ENCODE data around the gene NEURL1.

NEURL1 gene

DNA sequence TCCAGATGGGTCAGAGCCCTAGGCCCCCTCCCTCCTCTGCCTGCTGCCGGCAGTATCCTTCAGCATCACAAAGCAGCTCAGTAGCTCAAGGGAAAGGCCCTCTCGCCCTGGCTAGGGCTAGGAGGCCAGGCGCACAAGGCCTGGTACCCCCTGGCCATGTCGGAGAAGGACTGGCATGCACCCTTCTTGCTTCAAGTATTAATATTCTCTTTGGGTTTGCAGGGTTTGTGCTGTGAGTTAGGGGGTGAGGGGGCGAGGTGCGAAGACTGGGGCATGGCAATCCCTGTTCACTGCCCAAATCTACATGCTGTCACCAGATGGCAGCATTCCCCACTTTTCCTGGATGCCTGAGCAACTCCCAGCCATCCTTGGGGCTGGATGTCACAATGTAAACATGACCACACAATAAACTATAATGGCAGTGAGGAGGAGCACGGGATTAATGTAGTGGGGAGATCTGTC, 105.2 kb downstream of the NEURL1 start:
- Histone ChIP-seq H3K27ac (ENCODE audit: low read length, poor library complexity, severe bottlenecking) (no peak overlapping the region), H2BK120ac (ENCODE audit: low read depth, low read length) (no peak overlapping the region), H3K36me3 (ENCODE audit: control insufficient read depth in 1 of 2, insufficient read depth in 2 of 2, low read depth in 1 of 2, low read length in 2 of 2) (peaks cover 23 to 49% of the 10 kb centered on the region in 2 experiments), H3K4ac (ENCODE audit: low read depth in 1 of 2, low read length in 2 of 2) (no peak overlapping the region), H4K91ac (ENCODE audit: low read length) (no peak overlapping the region), H2BK12ac (ENCODE audit: low read length in 2 of 2) (no peak overlapping the region), H2AFZ (ENCODE audit: low read depth, low read length) (no peak overlapping the region), H3K9ac (ENCODE audit: low read length) (no peak overlapping the region), H3K14ac (ENCODE audit: low read length in 2 of 2) (no peak overlapping the region), H3K9me3 (ENCODE audit: control insufficient read depth, low read length) (no peaks in the 10 kb centered on the region), H3K4me1 (ENCODE audit: control insufficient read depth, insufficient read depth, low read depth, low read length) (no peaks in the 10 kb centered on the region), H2AK5ac (ENCODE audit: low read length, severe bottlenecking) (no peak overlapping the region), H3K27me3 (ENCODE audit: control insufficient read depth in 1 of 2, insufficient read depth in 1 of 2, low read length in 2 of 2) (peaks cover 0 to 27% of the 10 kb centered on the region in 2 experiments), H3K4me3 (ENCODE audit: insufficient read depth in 1 of 2, low read depth in 1 of 2, low read length in 2 of 2) (no peak overlapping the region), H4K8ac (ENCODE audit: low read length) (no peak overlapping the region), H3K79me1 (replicated peaks; ENCODE audit: low read length, poor library complexity, severe bottlenecking) (no peaks in the 10 kb centered on the region), H3K18ac (ENCODE audit: low read depth in 1 of 2, low read length in 2 of 2) (no peak overlapping the region), H3K4me2 (ENCODE audit: low read length, poor library complexity, severe bottlenecking) (no peak overlapping the region), H2BK15ac (ENCODE audit: low read depth, poor library complexity, severe bottlenecking) (no peak overlapping the region), H3K23ac (ENCODE audit: low read length in 2 of 2) (no peak overlapping the region), H2BK5ac (ENCODE audit: low read depth, low read length, poor library complexity, severe bottlenecking) (no peak overlapping the region)
- WGBS: 70% methylated on average over 6 of the region's 7 CpGs
- peak; percentile 88 for DNase-seq

DNA sequence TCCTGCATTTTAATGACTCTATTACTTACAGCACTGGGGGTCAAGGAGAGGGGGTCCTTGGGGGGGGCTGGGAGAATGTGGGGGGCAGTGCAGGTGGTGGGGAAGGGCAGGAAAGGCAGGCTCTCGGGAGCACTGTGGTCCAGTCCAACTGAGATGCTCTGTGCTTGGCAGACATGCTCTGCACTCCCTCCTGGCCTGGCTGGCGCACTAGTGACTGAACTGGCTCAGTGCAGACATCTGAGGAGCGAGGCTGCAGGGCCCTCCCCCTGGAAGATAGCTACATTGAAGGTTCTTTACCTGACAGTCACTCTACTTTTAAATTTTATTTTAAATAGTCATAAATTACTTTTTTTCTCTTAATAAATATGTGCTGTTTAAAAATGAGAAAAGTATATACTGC, 105.7 kb downstream of the NEURL1 start:
- Histone ChIP-seq H2AFZ (ENCODE audit: low read depth, low read length) (no peak overlapping the region), H3K4me2 (ENCODE audit: low read length, poor library complexity, severe bottlenecking) (no peak overlapping the region), H3K23ac (ENCODE audit: low read length in 2 of 2) (no peak overlapping the region), H3K27me3 (ENCODE audit: control insufficient read depth in 1 of 2, insufficient read depth in 1 of 2, low read length in 2 of 2) (peaks cover 0 to 27% of the 10 kb centered on the region in 2 experiments), H3K4me3 (ENCODE audit: insufficient read depth in 1 of 2, low read depth in 1 of 2, low read length in 2 of 2) (no peak overlapping the region), H3K9me3 (ENCODE audit: control insufficient read depth, low read length) (no peaks in the 10 kb centered on the region), H3K14ac (ENCODE audit: low read length in 2 of 2) (no peak overlapping the region), H3K36me3 (ENCODE audit: control insufficient read depth in 1 of 2, insufficient read depth in 2 of 2, low read depth in 1 of 2, low read length in 2 of 2) (peaks cover 23 to 54% of the 10 kb centered on the region in 2 experiments), H2BK5ac (ENCODE audit: low read depth, low read length, poor library complexity, severe bottlenecking) (no peak overlapping the region), H3K4me1 (ENCODE audit: control insufficient read depth, insufficient read depth, low read depth, low read length) (no peaks in the 10 kb centered on the region), H2BK12ac (ENCODE audit: low read length in 2 of 2) (no peak overlapping the region), H2BK15ac (ENCODE audit: low read depth, poor library complexity, severe bottlenecking) (no peak overlapping the region), H4K8ac (ENCODE audit: low read length) (no peak overlapping the region), H2AK5ac (ENCODE audit: low read length, severe bottlenecking) (no peak overlapping the region), H3K79me1 (replicated peaks; ENCODE audit: low read length, poor library complexity, severe bottlenecking) (no peaks in the 10 kb centered on the region), H4K91ac (ENCODE audit: low read length) (no peak overlapping the region), H3K4ac (ENCODE audit: low read depth in 1 of 2, low read length in 2 of 2) (no peak overlapping the region), H3K27ac (ENCODE audit: low read length, poor library complexity, severe bottlenecking) (no peak overlapping the region), H3K9ac (ENCODE audit: low read length) (no peak overlapping the region), H2BK120ac (ENCODE audit: low read depth, low read length) (no peak overlapping the region), H3K18ac (ENCODE audit: low read depth in 1 of 2, low read length in 2 of 2) (no peak overlapping the region)
- 66% methylated on average over 2 of the region's 3 CpGs for WGBS
- DNase-seq: no peak

DNA sequence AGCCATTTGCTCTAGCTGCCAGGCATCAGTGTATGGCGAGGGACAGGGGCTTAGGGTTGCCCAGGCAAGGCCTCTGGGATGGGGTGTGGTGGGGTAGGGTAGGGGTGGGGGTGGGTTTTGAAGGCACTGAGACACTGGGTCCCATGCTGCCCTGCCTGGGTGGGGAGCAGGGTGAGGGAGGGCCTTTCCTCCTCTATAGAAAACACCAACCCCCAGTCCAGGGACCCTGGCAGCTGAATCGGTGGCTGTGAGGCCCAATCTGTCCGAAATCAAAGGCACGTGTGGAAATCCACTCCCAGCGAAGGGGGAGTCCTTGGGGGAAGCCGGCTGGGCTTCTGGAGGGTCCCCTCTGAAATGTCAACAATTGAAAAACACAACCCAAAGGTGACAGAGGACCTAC, 106.4 kb downstream of the NEURL1 start:
- no peak overlapping the region for H3K4ac ChIP-seq (ENCODE audit: low read depth in 1 of 2, low read length in 2 of 2)
- no peaks in the 10 kb centered on the region for H3K9me3 ChIP-seq (ENCODE audit: control insufficient read depth, low read length)
- H2BK12ac ChIP-seq (ENCODE audit: low read length in 2 of 2): no peak overlapping the region
- H3K14ac ChIP-seq (ENCODE audit: low read length in 2 of 2): no peak overlapping the region
- WGBS: 90% methylated on average over 6 of the region's 6 CpGs
- no peaks in the 10 kb centered on the region for H3K79me1 ChIP-seq (replicated peaks; ENCODE audit: low read length, poor library complexity, severe bottlenecking)
- H3K36me3 ChIP-seq (ENCODE audit: control insufficient read depth in 1 of 2, insufficient read depth in 2 of 2, low read depth in 1 of 2, low read length in 2 of 2): peaks cover 24 to 59% of the 10 kb centered on the region in 2 experiments
- H2BK15ac ChIP-seq (ENCODE audit: low read depth, poor library complexity, severe bottlenecking): no peak overlapping the region
- H3K23ac ChIP-seq (ENCODE audit: low read length in 2 of 2): no peak overlapping the region
- H3K18ac ChIP-seq (ENCODE audit: low read depth in 1 of 2, low read length in 2 of 2): no peak overlapping the region
- H3K27me3 ChIP-seq (ENCODE audit: control insufficient read depth in 1 of 2, insufficient read depth in 1 of 2, low read length in 2 of 2): peaks cover 0 to 24% of the 10 kb centered on the region in 2 experiments
- no peaks in the 10 kb centered on the region for H3K4me1 ChIP-seq (ENCODE audit: control insufficient read depth, insufficient read depth, low read depth, low read length)
- H3K9ac ChIP-seq (ENCODE audit: low read length): peak overlapping the region; percentile 19
- no peak for DNase-seq
- no peak overlapping the region for H2AFZ ChIP-seq (ENCODE audit: low read depth, low read length)
- no peak overlapping the region for H3K4me2 ChIP-seq (ENCODE audit: low read length, poor library complexity, severe bottlenecking)
- H2BK120ac ChIP-seq (ENCODE audit: low read depth, low read length): no peak overlapping the region
- H4K8ac ChIP-seq (ENCODE audit: low read length): no peak overlapping the region
- H3K4me3 ChIP-seq (ENCODE audit: insufficient read depth in 1 of 2, low read depth in 1 of 2, low read length in 2 of 2): no peak overlapping the region
- H2BK5ac ChIP-seq (ENCODE audit: low read depth, low read length, poor library complexity, severe bottlenecking): no peak overlapping the region
- H2AK5ac ChIP-seq (ENCODE audit: low read length, severe bottlenecking): no peak overlapping the region
- H4K91ac ChIP-seq (ENCODE audit: low read length): no peak overlapping the region
- no peak overlapping the region for H3K27ac ChIP-seq (ENCODE audit: low read length, poor library complexity, severe bottlenecking)

DNA sequence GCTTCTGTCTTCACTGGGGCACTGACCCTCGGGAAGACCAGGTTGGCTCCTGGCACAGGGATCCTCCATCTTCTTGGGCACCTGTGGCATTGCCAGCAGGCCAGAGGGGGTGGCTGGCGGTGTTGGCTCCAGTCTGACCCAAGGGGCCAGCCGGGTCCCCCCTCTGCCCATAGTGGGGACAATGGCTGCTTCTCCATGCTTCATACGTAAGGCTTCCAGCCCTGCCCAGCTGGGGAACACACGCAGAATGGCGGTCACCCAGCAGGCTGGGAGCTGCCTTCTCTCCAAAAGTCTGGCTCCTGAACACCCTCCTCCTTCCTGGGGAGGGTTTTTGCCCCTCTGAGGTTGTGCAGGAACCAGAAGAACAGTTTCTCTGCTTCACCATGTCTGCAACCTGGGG, 106.8 kb downstream of the NEURL1 start:
- Histone ChIP-seq H4K91ac (ENCODE audit: low read length) (no peak overlapping the region), H3K14ac (ENCODE audit: low read length in 2 of 2) (no peak overlapping the region), H3K4me2 (ENCODE audit: low read length, poor library complexity, severe bottlenecking) (no peak overlapping the region), H2AK5ac (ENCODE audit: low read length, severe bottlenecking) (no peak overlapping the region), H2BK120ac (ENCODE audit: low read depth, low read length) (no peak overlapping the region), H3K36me3 (ENCODE audit: control insufficient read depth in 1 of 2, insufficient read depth in 2 of 2, low read depth in 1 of 2, low read length in 2 of 2) (peaks cover 27 to 63% of the 10 kb centered on the region in 2 experiments), H2BK5ac (ENCODE audit: low read depth, low read length, poor library complexity, severe bottlenecking) (no peak overlapping the region), H3K79me1 (replicated peaks; ENCODE audit: low read length, poor library complexity, severe bottlenecking) (no peaks in the 10 kb centered on the region), H2BK12ac (ENCODE audit: low read length in 2 of 2) (no peak overlapping the region), H3K4ac (ENCODE audit: low read depth in 1 of 2, low read length in 2 of 2) (no peak overlapping the region), H3K27ac (ENCODE audit: low read length, poor library complexity, severe bottlenecking) (no peak overlapping the region), H4K8ac (ENCODE audit: low read length) (peak overlapping the region; percentile 16), H3K27me3 (ENCODE audit: control insufficient read depth in 1 of 2, insufficient read depth in 1 of 2, low read length in 2 of 2) (peaks cover 0 to 22% of the 10 kb centered on the region in 2 experiments), H3K4me3 (ENCODE audit: insufficient read depth in 1 of 2, low read depth in 1 of 2, low read length in 2 of 2) (no peak overlapping the region), H2AFZ (ENCODE audit: low read depth, low read length) (no peak overlapping the region), H3K9ac (ENCODE audit: low read length) (no peak overlapping the region), H3K23ac (ENCODE audit: low read length in 2 of 2) (no peak overlapping the region), H3K18ac (ENCODE audit: low read depth in 1 of 2, low read length in 2 of 2) (no peak overlapping the region), H2BK15ac (ENCODE audit: low read depth, poor library complexity, severe bottlenecking) (no peak overlapping the region), H3K4me1 (ENCODE audit: control insufficient read depth, insufficient read depth, low read depth, low read length) (no peaks in the 10 kb centered on the region), H3K9me3 (ENCODE audit: control insufficient read depth, low read length) (no peaks in the 10 kb centered on the region)
- WGBS: 84% methylated on average over 6 of the region's 6 CpGs
- DNase-seq: no peak
